ENCODE results near the gene C2orf81. TPM values are rescaled to one million over a fixed set of nuclear protein-coding genes. Genes with fewer than 3 reads are reported as not detected.

The C2orf81 gene
- 3.0 to 3.5 TPM (median 3.1 TPM) in 5 replicates for total RNA-seq (2022; extraction: Qiagen RNA extraction)

GRCh38 chr2:74421221-74421870 lies at the start of gene C2orf81, which contains the start of gene WDR54:
C2orf81 (minus strand) TSS chr2:74421619; CDS start chr2:74421560, 59 bp downstream.
WDR54 (plus strand) TSS chr2:74421730; CDS start chr2:74422154, 424 bp downstream.

GRCh38 chr2:74458132-74458937 lies 36.9 kb upstream of the C2orf81 start, which contains the start of gene WBP1:
WBP1 (plus strand) TSS chr2:74458438; CDS start chr2:74458603, 165 bp downstream.

GRCh38 chr2:74454654-74455511 lies 33.5 kb upstream of the C2orf81 start, which contains the start of gene INO80B:
INO80B (plus strand) TSS chr2:74455087; CDS start chr2:74455117, 30 bp downstream.

GRCh38 chr2:74441690-74442482 lies 20.5 kb upstream of the C2orf81 start, which contains the start of gene RTKN:
RTKN (minus strand) TSS chr2:74441937; CDS start chr2:74441816, 121 bp downstream.

GRCh38 chr2:74379851-74380789 lies 41.3 kb downstream of the C2orf81 start, which contains the start of gene DCTN1:
DCTN1 (minus strand) TSS chr2:74380311; CDS start chr2:74380037, 274 bp downstream.

Other genes starting within 250 kb of the C2orf81 start
- gene MOB1A, start 242.7 kb downstream of the C2orf81 start, total RNA-seq (2022; extraction: Qiagen RNA extraction), result 66.8 to 92.1 TPM (median 87.7 TPM) in 5 replicates
- gene MTHFD2, start 223.0 kb downstream of the C2orf81 start, total RNA-seq (2022; extraction: Qiagen RNA extraction), result 141 to 160 TPM (median 147 TPM) in 5 replicates
- gene SLC4A5, start 78.2 kb downstream of the C2orf81 start, total RNA-seq (2022; extraction: Qiagen RNA extraction), result 0.31 to 0.47 TPM (median 0.42 TPM) in 5 replicates
- gene DCTN1, start 41.3 kb downstream of the C2orf81 start, total RNA-seq (2022; extraction: Qiagen RNA extraction), result 120 to 153 TPM (median 146 TPM) in 5 replicates
- 78.4 to 89.5 TPM (median 88.9 TPM) in 5 replicates for gene WDR54, start 111 bp upstream of the C2orf81 start, total RNA-seq (2022; extraction: Qiagen RNA extraction)
- gene RTKN, start 20.3 kb upstream of the C2orf81 start, total RNA-seq (2022; extraction: Qiagen RNA extraction), result 20.2 to 26.0 TPM (median 21.9 TPM) in 5 replicates
- gene INO80B, start 33.5 kb upstream of the C2orf81 start, total RNA-seq (2022; extraction: Qiagen RNA extraction), result 44.8 to 56.4 TPM (median 51.5 TPM) in 5 replicates
- gene WBP1, start 36.8 kb upstream of the C2orf81 start, total RNA-seq (2022; extraction: Qiagen RNA extraction), result 55.6 to 85.5 TPM (median 80.0 TPM) in 5 replicates
- 47.8 to 53.0 TPM (median 51.0 TPM) in 5 replicates for gene MOGS, start 43.8 kb upstream of the C2orf81 start, total RNA-seq (2022; extraction: Qiagen RNA extraction)
- 84.4 to 153 TPM (median 139 TPM) in 5 replicates for gene MRPL53, start 51.1 kb upstream of the C2orf81 start, total RNA-seq (2022; extraction: Qiagen RNA extraction)
- 10.5 to 14.8 TPM (median 13.4 TPM) in 5 replicates for gene CCDC142, start 61.4 kb upstream of the C2orf81 start, total RNA-seq (2022; extraction: Qiagen RNA extraction)
- gene TTC31, start 61.5 kb upstream of the C2orf81 start, total RNA-seq (2022; extraction: Qiagen RNA extraction), result 14.4 to 17.7 TPM (median 16.2 TPM) in 5 replicates
- 2.4 to 4.3 TPM (median 3.6 TPM) in 5 replicates for gene LBX2, start 78.0 kb upstream of the C2orf81 start, total RNA-seq (2022; extraction: Qiagen RNA extraction)
- gene PCGF1, start 86.1 kb upstream of the C2orf81 start, total RNA-seq (2022; extraction: Qiagen RNA extraction), result 30.9 to 37.4 TPM (median 34.0 TPM) in 5 replicates
- 0.08 to 0.35 TPM (median 0.27 TPM) in 5 replicates for gene TLX2, start 92.8 kb upstream of the C2orf81 start, total RNA-seq (2022; extraction: Qiagen RNA extraction)
- gene DQX1, start 104.6 kb upstream of the C2orf81 start, total RNA-seq (2022; extraction: Qiagen RNA extraction), result 0.03 to 0.10 TPM (median 0.07 TPM) in 4 of 5 replicates, not detected in the other
- gene AUP1, start 108.1 kb upstream of the C2orf81 start, total RNA-seq (2022; extraction: Qiagen RNA extraction), result 199 to 248 TPM (median 238 TPM) in 5 replicates
- gene HTRA2, start 108.3 kb upstream of the C2orf81 start, total RNA-seq (2022; extraction: Qiagen RNA extraction), result 37.9 to 42.6 TPM (median 40.5 TPM) in 5 replicates
- 0.28 to 0.57 TPM (median 0.40 TPM) in 5 replicates for gene LOXL3, start 132.3 kb upstream of the C2orf81 start, total RNA-seq (2022; extraction: Qiagen RNA extraction)
- gene DOK1, start 133.1 kb upstream of the C2orf81 start, total RNA-seq (2022; extraction: Qiagen RNA extraction), result 4.1 to 5.3 TPM (median 4.2 TPM) in 5 replicates
- gene M1AP, start 226.7 kb upstream of the C2orf81 start, total RNA-seq (2022; extraction: Qiagen RNA extraction), result 0.03 TPM in 1 of 5 replicates, not detected in the others
- 9.2 to 12.6 TPM (median 11.9 TPM) in 5 replicates for gene SEMA4F, start 232.6 kb upstream of the C2orf81 start, total RNA-seq (2022; extraction: Qiagen RNA extraction)